ENCODE results near the gene SPRYD4.
A peak's percentile ranks its signal among the peaks of the same experiment; 100 is the strongest.
"Not testable (repeated sequence)": the region's sequence is repeated elsewhere in the genome, so short reads cannot be mapped to it uniquely, and the experiment has no call there.

The SPRYD4 gene

DNA sequence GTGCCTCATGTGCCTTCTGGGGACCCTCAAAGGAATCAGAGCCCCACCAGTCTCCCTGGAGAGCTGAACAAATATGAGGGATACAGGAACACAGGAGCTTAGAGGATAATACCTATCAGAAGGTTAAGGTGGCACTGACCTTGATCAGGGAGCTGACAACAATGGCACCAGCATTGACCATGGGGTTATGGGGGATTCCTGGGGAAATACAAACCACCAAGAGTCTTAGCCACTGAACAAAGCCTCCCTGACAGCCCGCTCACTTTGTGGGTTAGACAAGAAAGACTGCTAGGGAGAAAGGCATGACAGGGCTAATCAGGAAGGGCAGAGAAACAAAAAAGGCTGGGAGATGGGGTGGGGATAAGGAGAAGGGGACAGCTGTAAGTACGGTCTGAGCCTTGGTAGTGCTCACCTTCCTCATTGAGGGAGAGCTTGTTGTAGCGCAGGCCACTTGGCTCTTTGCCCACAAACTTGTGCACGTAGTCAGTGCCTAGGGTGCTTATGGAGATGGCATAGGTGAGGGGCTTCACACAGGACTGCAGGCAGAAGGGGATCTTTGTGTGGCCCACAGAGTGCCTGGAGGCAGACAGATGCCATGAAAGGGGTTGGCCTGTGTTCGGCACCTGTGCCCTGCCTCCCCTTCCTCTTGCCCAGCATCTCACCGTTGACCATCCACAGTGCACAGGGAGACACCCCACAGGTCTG lies 9.3 kb downstream of the SPRYD4 start:
- no peak for DNase-seq

DNA sequence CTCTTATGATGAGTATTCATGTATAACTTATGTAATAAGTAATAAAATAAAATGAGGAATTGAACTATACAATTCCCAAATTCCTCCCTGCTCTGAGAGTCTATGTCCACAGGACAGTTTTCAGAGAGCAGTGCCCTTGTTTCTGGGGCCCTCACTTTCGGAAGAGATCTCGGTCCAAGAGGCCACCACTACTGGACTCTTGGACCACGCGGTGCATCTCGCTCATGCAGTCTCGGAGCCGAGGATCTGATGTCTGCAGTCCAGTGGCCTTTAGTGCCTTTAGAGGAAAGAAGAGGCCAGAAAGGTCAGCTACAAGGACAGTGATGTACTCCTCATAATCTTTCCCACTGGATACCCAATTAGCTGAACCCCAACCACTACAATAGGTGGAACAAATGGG lies 11.2 kb downstream of the SPRYD4 start:
- no peak for DNase-seq

DNA sequence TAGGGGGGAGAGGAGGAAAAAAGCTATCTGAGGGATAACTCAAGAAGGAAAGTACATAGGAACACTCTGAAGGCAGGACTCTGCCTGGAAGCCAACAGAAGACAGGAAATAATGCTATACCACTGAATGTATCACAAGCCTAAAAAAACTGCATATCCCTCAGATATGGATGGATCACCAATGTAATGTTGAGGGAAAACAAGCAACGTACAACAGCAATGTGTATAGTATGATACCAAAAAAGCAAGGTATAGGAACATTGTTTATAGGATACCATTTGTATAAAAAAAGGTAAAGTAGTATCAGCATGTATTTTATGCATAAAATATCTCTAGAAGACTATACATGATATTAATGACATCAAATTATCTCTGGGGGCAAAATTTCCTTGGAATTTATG lies 16.2 kb downstream of the SPRYD4 start:
- DNase-seq, result no peak

DNA sequence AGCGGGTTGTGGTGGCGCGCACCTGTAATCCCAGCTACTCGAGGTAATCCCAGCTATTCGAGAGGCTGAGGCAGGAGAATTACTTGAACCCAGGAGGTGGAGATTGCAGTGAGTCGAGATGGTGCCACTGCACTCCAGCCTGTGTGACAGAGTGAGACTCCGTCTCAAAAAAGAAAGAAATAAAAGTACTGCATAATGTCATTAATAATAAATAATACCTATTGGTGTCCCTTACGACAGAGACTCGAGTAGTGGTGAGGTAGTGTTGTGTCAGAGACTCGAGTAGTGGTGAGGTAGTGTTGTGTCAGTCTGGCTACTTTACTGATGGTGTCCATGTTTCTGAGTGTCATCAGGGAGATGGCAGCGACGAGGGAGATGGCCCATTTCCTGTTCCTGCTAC lies 18.3 kb downstream of the SPRYD4 start:
- no peak for DNase-seq

DNA sequence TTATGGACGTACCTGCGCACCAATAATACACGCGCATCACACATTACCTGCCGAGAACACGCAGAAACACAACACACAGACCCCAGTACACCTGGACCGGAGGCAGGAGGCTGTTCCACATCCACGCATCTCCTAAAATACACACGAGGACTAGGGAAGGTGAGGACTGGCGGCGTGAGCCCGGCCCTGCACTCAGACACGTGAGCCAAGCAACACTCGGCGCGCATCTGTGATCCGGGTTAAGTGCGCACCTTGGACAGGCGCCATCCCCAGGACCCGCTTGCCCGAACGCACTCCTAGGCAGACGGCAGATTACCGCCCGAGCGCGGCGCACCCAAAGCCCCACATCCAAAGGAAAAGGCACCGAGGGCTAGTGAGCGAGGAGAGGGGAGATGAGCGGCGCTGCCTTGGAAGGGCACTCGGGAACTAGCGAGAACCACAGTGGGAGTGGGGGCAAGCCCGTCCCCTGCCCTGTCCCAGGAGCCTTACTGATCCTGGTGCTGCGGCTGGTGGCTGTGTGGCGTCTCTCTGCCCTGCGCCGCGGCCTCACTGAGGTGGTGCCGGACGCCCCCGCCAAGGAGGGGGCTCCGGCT lies 19.2 kb downstream of the SPRYD4 start:
- DNase-seq, result peak; percentile 27

DNA sequence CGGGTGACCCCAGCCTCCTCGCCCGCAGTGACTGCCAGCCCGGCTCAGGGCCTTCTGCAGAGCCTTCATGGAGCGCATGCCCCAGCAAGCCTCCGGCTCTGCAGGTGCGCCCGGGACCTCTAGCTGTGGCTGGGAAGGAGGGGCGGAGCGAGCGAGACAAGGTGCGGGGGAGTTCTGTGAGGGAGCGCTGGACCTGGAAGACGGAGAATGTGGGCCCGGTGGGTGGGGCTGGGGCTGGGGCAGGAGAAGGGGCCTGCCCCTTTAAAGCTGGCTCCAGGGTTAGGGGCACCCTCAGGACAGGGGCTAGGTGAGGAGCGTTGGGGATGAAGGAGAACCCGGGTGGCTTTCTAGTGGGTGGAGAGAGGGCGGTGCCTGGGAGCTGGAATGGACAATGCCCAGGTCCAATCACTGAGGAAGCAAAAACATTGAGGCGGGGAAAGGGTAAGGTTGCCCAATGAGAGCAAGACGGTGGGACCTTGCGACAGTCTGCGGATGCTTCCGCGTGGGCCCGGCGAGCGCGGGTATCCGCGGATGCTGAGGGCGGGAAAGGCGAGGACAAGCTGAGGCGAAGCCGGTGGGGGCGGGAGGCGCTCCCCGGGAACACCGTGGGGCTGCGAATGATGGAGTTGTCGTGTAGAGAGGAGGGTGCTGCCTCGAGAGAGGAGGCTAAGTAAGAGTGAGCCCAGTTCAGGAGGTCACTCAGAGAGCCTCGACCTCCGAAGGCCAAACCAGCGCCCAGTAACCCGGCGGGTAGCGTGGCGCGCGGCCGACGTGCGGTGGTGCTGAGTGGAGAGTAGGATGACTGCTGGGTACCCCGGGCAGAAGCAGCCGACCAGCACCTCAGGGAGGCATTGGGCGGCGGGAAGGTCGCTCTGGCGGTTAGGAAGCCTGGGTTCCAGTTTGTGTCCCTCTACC lies 19.9 kb downstream of the SPRYD4 start, which contains the start of gene GLS2:
GLS2 (minus strand) TSS at position 121 of the 915 bp plus-strand sequence; CDS start at position 78, 43 bp downstream.
- DNase-seq, result peak; percentile 77

DNA sequence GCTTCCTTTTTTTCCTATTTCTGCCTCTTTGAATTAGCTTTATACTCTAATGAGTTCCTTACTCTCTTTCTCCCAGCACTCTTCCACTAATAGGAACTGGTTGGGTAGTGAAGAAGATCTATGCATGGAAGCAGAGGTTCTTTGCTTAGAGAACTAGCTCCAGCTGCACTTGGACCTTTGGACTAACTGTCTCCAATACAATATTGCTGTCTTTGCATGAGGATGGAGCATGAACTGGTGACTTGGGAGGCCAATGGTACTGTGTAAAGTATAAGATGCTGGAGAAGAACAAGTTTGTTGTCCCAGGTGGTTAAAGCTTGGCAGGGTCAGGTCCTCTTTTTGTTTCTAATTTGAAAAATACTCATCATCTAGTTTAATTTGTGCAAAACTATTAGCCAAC lies 22.0 kb downstream of the SPRYD4 start:
- DNase-seq, result no peak

DNA sequence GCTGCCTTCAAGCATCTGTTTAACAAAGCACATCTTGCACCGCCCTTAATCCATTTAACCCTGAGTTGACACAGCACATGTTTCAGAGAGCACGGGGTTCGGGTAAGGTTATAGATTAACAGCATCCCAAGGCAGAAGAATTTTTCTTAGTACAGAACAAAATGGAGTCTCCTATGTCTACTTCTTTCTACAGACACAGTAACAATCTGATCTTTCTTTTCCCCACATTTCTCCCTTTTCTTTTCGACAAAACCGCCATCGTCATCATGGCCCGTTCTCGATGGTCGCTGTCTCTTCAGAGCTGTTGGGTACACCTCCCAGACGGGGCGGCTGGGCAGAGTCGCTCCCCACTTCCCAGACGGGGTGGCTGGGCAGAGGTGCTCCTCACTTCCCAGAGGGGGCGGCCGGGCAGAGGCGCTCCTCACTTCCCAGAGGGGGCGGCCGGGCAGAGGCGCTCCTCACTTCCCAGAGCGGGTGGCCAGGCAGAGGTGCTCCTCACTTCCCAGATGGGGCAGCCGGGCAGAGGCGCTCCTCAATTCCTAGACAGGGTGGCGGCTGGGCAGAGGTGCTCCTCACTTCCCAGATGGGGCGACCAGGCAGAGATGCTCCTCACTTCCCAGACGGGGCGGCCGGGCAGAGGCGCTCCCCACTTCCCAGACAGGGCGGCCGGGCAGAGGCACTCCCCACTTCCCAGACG lies 25.2 kb downstream of the SPRYD4 start:
- DNase-seq, result not testable (repeated sequence)

DNA sequence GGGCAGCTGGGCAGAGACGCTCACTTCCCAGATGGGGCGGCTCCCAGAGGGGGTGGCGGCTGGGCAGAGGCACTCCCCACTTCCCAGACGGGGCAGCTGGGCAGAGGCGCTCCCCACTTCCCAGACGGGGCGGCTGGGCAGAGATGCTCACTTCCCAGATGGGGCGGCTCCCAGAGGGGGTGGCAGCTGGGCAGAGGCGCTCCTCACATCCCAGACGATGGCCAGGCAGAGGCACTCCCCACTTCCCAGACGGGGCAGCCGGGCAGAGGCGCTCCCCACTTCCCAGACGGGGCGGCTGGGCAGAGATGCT lies 25.7 kb downstream of the SPRYD4 start:
- DNase-seq, result not testable (repeated sequence)

DNA sequence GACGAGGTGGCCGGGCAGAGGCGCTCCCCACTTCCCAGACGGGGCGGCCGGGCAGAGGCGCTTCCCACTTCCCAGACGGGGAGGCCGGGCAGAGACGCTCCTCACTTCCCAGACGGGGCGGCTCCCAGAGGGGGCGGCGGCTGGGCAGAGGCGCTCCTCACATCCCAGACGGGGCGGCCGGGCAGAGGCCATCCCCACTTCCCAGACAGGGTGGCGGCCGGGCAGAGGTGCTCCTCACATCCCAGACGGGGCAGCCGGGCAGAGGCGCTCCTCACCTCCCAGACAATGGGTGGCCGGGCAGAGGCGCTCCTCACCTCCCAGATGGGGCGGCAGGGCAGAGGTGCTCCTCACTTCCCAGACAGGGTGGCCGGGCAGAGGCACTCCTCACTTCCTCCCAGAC lies 26.1 kb downstream of the SPRYD4 start:
- not testable (repeated sequence) for DNase-seq

DNA sequence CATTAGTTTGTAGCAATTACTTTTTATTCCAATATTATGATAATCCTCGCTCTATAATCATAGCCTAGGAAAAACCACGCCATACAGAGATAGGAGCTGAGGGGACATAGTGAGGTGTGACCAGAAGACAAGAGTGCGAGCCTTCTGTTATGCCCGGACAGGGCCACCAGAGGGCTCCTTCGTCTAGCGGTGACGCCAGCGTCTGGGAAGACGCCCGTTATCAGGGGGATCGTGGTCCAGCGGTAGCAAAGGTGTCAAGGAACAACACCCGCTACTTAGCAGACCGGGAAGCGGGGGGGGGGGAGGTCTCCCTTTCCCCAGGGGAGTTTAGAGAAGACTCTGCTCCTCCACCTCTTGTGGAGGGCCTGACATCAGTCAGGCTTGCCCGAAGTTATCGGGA lies 28.3 kb downstream of the SPRYD4 start:
- DNase-seq, result peak; percentile 58

DNA sequence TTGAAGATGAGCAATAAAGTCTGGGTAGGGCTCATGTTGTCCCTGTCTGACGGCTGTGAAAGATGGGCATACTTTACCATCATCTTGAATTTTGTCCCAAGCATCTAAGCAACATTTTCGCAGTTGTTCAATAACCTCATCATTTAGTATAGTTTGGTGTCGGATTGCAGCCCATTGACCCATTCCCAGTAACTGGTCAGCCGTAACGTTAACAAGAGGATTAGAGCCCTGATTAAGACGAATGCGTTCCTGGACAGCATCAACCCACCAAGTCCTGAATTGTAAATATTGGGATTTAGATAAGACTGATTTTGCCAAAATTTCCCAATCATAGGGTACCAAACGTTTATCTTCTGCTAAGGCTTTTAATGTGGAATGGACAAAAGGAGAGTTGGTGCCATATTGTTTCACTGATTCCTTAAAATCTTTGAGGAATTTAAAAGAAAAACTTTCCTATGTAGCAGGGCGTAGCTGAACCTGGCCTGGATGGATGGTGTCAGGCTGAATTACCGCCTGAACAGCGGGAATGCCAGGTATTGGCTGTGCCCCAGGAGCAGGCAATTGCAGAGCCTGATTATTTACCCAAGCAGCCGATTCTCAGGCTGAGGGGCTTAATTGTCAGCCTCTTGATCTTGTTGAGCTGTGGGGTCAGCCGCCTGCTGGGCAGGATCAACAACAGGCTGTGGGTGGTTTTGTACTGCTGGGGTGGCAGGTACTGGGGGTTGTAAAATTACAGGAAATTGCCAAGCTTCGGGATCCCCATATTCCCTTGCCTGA lies 29.9 kb downstream of the SPRYD4 start:
- not testable (repeated sequence) for DNase-seq

DNA sequence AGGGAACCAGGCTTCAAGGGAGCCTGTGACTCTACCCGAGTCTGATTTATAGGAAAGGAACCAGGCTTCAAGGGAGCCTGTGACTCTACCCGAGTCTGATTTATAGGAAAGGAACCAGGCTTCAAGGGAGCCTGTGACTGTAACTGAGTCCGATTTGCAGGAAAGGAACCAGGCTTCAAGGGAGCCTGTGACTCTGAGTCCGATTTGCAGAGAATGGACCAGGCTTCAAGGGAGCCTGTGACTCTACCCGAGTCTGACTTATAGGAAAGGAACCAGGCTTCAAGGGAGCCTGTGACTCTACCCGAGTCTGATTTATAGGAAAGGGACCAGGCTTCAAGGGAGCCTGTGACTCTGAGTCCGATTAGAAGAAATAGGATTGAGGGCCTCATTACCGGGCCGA lies 31.1 kb downstream of the SPRYD4 start:
- not testable (repeated sequence) for DNase-seq

DNA sequence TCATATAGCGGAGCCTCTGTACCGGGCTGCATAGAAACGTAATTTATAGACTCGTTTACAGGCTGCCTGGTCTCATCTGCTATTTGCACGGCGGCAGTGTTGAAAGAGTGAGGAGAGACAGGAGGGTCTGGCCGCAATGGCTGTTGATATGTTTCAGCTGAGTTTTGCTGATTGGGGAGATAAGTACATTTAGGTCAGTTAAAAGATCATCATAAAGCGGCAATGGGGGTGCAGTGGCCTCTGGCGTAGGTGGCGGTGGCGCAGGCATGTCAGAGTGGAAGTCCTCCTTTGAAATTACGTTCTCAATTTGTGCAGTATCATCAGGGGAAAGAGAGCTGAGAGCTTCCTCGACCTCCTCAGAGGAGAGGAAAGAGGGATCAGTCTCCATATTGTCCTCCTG lies 31.5 kb downstream of the SPRYD4 start:
- not testable (repeated sequence) for DNase-seq

DNA sequence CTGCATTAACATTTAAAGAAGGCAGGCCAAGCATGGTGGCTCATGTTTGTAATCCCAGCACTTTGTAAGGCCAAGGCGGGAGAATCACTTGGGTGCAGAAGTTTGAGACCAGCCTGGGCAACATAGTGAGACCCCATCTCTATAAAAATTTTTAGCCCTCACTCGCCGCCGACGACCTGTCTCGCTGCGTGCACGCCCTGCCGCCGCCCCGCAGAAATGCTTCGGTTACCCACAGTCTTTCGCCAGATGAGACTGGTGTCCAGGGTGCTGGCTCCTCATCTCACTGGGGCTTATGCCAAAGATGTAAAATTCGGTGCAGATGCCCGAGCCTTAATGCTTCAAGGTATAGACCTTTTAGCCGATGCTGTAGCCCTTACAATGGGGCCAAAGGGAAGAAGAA lies 42.4 kb downstream of the SPRYD4 start:
- no peak for DNase-seq

DNA sequence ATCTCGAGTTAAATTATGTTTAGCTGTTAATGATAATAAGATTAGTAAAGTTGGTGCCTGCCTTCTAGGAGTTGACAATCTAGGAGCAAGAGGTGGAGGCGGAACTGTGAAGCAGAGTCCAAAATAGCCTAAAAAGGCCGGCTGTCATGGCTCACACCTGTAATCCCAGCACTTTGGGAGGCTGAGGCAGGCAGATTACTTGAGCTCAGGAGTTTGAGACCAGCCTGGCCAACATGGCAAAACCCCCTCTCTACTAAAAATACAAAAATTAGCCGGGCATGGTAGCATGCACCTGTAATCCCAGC lies 45.6 kb downstream of the SPRYD4 start:
- DNase-seq, result not testable (repeated sequence)

DNA sequence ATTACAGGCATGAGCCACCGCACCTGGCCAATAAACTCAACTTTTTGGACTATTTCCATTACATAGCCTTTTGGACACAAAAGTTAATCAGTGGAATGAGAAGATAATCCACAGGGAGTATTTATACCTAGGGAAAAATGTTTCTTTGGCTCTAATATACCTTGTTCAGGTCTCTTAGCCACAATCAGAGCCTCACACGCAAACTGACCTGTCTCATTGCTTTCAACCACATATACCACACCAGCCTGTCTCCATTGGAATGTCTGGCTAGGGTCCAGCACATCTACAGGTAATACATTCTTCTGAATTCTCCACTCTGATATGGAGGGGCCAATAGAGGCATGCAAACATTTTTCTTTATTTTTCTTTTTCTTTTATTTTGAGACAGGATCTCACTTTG lies 49.5 kb downstream of the SPRYD4 start:
- no peak for DNase-seq

DNA sequence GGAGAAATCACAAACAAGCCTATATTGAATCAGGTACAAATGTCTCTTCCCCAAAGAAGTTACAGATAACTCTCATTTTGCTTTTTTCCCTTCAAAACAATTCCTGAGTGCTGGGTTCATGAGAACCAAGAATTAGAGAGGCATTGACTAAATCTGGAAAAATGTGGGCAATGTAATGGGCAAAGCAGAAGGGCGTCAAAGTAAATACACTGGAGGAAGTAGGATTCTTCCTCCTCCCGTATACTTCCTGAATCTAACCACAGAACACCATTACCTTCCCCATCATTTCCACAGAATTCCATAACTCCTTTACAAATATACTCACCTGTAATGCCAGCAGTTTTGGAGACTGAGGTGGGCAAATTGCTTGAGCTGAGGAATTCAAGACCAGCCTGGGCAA lies 50.2 kb downstream of the SPRYD4 start:
- DNase-seq, result no peak

DNA sequence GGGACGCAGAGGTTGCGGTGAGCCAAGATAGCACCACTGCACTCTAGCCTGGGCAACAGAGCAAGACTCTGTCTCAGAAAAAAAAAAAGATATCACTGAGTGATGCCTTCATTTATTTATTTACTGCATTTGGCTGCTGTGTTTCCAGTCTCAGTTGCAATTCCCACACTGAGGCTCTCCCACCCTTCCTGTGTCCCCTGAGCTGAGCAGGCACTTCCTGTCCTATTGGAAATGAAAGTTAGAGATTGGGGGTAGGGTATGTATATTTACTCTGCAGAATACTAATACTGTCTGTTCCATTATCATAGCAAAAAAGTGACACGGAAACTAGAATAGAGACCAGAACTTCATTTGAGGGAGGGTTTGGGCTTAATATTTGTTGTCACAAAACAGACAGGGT lies 51.7 kb downstream of the SPRYD4 start:
- no peak for DNase-seq

DNA sequence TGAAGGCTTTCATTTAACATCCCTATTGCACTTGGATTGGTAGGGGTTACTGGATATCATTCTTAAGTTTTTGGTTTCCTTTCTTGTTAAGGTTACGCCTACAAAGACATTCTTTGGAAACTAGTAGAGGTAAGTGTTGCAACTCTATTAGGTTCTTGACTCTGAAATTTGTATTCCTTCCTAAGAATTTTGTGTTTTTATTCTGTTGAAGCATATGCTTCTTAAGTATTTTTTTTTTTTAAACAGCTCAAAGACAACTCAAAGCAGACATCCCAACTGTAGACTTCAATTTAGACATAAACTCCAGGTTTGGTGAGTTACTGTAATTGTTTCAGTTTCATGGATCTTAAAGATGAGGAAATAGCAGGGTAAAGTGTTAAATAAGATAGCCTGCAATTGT lies 52.1 kb downstream of the SPRYD4 start:
- no peak for DNase-seq

DNA sequence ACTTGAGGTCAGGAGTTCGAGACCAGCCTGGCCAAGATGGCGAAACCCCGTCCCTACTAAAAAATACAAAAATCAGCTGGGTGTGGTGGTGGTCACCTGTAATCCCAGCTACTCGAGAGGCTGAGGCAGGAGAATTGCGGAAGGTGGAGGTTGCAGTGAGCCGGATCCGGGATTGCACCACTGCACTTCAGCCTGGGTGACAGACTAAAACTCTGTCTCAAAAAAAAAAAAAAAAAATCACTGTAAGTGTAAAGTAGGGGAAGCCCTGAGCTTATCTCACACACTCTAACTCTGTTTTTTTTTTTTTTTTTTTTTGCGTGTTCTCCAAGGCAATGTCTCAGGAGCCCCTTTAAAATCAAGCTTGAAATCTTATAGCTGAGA lies 52.8 kb downstream of the SPRYD4 start:
- no peak for DNase-seq

DNA sequence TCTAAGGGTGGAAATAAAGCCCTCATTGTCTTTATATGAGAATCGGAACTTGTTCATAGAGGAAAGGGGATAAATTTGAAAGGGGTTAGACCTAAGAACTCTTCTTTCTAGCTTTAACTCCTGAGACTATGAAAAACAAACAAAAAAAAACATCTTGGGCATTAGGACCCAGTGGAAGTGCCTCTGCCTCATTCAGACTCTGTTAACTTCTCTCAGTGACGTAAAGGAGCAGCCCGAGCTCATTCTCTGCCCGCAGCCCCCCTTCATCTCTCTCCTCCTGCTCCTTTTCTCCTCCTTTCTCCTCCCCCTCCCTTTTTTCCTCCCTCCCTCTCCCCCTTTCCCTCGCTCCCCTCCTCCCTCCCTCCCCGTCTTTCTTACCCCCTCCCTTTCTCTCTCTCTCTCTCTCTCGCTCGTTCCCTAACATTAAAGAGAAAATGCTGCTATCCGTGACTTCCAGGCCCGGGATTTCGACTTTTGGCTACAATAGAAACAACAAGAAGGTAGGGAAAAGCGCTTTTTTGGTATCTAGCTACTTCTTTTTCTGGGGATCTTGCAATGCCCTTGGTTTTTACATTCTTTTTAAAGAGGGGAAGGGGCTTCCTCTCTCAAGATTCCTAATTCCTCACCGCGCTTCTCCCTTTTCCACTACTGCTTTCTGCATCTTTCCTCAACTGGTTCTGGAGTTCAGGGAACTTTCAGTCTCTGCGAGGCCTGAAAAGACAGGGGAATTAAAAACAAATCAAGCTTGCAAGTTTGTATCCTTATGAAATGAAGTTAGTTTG lies 53.4 kb downstream of the SPRYD4 start, which contains the start of gene RBMS2:
RBMS2 (plus strand) TSS at position 231 of the 782 bp plus-strand sequence; CDS start at position 435, 204 bp downstream.
- peak; percentile 31 for DNase-seq
